HG02840 (cell line): ENCODE data around the gene CHST13.
"Not testable (repeated sequence)": the region's sequence is repeated elsewhere in the genome, so short reads cannot be mapped to it uniquely, and the experiment has no call there.

Experiments
- ATAC-seq: cut with Tn5 transposase; IDR thresholded peaks from one replicate; pipeline ENCODE4 v1.9.1; 2021; ENCODE audit warnings: mild to moderate bottlenecking, moderate library complexity, moderate number of reproducible peaks; ENCODE audit not compliant: unreplicated experiment, low FRiP score

The CHST13 gene

DNA sequence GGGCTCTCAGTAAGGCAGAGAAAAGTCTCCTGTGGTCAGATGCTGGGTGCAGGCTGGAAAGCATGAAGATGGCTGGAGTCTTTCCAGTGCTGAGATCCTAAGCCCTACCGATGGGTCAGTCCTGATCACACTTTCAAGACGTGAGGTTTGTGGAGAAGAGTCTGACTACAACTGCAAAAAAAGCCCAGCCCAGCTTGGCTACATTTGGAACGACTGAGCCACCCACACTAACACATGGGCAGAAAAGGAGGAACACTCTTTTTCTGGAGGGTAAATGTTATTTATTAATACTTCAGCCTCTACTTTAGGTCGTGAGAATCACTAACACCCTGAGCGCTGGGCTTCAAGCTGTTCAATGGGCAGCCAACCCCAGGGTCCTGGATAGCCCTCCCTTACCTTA lies 56.8 kb downstream of the CHST13 start:
- ATAC-seq: no peak

- ATAC-seq: no peak
These were observed 57.6 kb downstream of the CHST13 start for GRCh38 chr3:126581569-126581968.

- no peak for ATAC-seq
These were observed 58.4 kb downstream of the CHST13 start for GRCh38 chr3:126582311-126582710.

- not testable (repeated sequence) for ATAC-seq
These were observed 67.6 kb downstream of the CHST13 start for GRCh38 chr3:126591515-126591914.
